ENCODE data around the gene CDH13.

Gene CDH13

GRCh38 chr16:82626791-82627261 lies at the start of gene CDH13:
Gene CDH13, plus strand, starts transcription at chr16:82626969.
- DNase-seq (ENCODE audit: low read depth), result no peak

- no peak for DNase-seq (ENCODE audit: low read depth)
Observed at GRCh38 chr16:82580298-82580890, 46.4 kb upstream of the CDH13 start.

- DNase-seq (ENCODE audit: low read depth), result no peak
Observed at GRCh38 chr16:82582975-82583374, 43.8 kb upstream of the CDH13 start.

GRCh38 chr16:82583422-82583821 lies 43.3 kb upstream of the CDH13 start:
- no peak for DNase-seq (ENCODE audit: low read depth)

- no peak for DNase-seq (ENCODE audit: low read depth)
Observed at GRCh38 chr16:82584553-82585152, 42.1 kb upstream of the CDH13 start.

- no peak for DNase-seq (ENCODE audit: low read depth)
Observed at GRCh38 chr16:82585675-82586074, 41.1 kb upstream of the CDH13 start.

- DNase-seq (ENCODE audit: low read depth), result no peak
Observed at GRCh38 chr16:82586130-82586529, 40.6 kb upstream of the CDH13 start.

- no peak for DNase-seq (ENCODE audit: low read depth)
Observed at GRCh38 chr16:82587289-82587688, 39.5 kb upstream of the CDH13 start.

GRCh38 chr16:82589407-82589806 lies 37.4 kb upstream of the CDH13 start:
- DNase-seq (ENCODE audit: low read depth), result no peak

- DNase-seq (ENCODE audit: low read depth), result no peak
Observed at GRCh38 chr16:82594114-82594513, 32.7 kb upstream of the CDH13 start.

- DNase-seq (ENCODE audit: low read depth), result no peak
Observed at GRCh38 chr16:82598771-82599170, 28.0 kb upstream of the CDH13 start.

GRCh38 chr16:82601989-82602640 lies 24.7 kb upstream of the CDH13 start:
- DNase-seq (ENCODE audit: low read depth), result no peak

- no peak for DNase-seq (ENCODE audit: low read depth)
Observed at GRCh38 chr16:82603784-82604411, 22.9 kb upstream of the CDH13 start.

GRCh38 chr16:82605076-82605475 lies 21.7 kb upstream of the CDH13 start:
- no peak for DNase-seq (ENCODE audit: low read depth)

GRCh38 chr16:82605863-82606620 lies 20.7 kb upstream of the CDH13 start:
- DNase-seq (ENCODE audit: low read depth), result no peak

GRCh38 chr16:82609140-82609539 lies 17.6 kb upstream of the CDH13 start:
- DNase-seq (ENCODE audit: low read depth), result no peak

- DNase-seq (ENCODE audit: low read depth), result no peak
Observed at GRCh38 chr16:82612263-82612662, 14.5 kb upstream of the CDH13 start.

- DNase-seq (ENCODE audit: low read depth), result no peak
Observed at GRCh38 chr16:82616356-82616755, 10.4 kb upstream of the CDH13 start.

GRCh38 chr16:82621781-82622180 lies 5.0 kb upstream of the CDH13 start:
- no peak for DNase-seq (ENCODE audit: low read depth)

- no peak for DNase-seq (ENCODE audit: low read depth)
Observed at GRCh38 chr16:82623241-82623640, 3.5 kb upstream of the CDH13 start.

GRCh38 chr16:82625066-82625968 lies 1.5 kb upstream of the CDH13 start:
- DNase-seq (ENCODE audit: low read depth), result no peak
